ENCODE data around the gene ZSWIM5.
A peak's percentile ranks its signal among the peaks of the same experiment; 100 is the strongest.
"Not testable (repeated sequence)": the region's sequence is repeated elsewhere in the genome, so short reads cannot be mapped to it uniquely, and the experiment has no call there.

The ZSWIM5 gene

DNA sequence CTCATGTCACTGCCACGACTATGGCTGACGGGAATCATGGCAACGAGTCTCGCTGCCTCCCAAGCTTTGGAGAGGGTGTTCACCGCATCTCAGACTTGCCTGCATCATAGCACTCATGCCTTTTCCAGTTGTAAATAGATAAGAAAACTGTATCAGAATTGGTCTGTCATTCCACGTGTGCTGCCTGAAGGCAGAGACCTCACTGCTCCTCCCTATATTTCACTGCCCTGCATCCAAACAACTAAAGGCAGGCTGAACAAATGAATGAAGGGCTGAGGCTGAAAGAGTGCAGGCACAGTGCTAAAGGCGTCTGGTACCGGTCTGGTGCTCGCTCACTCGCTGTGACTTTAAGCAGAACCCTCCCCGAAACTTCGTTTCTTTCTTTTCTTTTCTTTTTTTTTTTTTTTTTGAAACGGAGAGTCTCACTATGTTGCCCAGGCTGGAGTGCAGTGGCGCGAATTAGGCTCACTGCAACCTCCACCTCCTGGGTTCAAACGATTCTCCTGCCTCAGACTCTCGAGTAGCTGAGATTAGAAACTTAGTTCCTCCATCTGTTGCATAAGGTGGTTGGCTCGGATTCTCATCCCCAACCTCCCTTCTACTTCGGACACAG lies 220.6 kb downstream of the ZSWIM5 start:
- Histone ChIP-seq H3K27ac (peak overlapping the region; percentile 69), H3K4me3 (ENCODE audit: low read depth in 1 of 2, low read length in 1 of 2) (peak overlapping the region; percentile 71 to 75), H3K36me3 (no peaks in the 10 kb centered on the region), H3K9me3 (no peaks in the 10 kb centered on the region), H3K4me1 (ENCODE audit: control insufficient read depth in 1 of 2, insufficient read depth in 1 of 2, low read depth in 1 of 2, low read length in 1 of 2) (peaks cover 16 to 18% of the 10 kb centered on the region in 2 experiments), H3K27me3 (no peaks in the 10 kb centered on the region)
- TF ChIP-seq, protein P1, sequence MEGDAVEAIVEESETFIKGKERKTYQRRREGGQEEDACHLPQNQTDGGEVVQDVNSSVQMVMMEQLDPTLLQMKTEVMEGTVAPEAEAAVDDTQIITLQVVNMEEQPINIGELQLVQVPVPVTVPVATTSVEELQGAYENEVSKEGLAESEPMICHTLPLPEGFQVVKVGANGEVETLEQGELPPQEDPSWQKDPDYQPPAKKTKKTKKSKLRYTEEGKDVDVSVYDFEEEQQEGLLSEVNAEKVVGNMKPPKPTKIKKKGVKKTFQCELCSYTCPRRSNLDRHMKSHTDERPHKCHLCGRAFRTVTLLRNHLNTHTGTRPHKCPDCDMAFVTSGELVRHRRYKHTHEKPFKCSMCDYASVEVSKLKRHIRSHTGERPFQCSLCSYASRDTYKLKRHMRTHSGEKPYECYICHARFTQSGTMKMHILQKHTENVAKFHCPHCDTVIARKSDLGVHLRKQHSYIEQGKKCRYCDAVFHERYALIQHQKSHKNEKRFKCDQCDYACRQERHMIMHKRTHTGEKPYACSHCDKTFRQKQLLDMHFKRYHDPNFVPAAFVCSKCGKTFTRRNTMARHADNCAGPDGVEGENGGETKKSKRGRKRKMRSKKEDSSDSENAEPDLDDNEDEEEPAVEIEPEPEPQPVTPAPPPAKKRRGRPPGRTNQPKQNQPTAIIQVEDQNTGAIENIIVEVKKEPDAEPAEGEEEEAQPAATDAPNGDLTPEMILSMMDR (IDR thresholded peaks at IDR 0.05): no peak

DNA sequence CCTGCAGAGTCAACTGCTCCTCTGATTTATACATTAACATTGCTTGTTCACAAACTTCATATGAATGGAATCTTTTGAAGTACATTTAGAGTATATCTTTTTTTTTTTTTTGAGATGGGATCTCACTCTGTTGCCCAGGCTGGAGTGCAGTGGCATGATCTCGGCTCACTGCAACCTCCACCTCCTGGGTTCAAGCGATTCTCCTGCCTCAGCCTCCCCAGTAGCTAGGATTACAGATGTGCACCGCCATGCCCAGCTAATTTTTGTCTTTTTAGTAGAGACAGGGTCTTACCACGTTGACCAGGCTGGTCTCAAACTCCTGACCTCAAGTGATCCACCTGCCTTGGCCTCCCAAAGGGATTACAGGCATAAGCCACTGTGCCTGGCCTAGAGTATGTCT lies 229.0 kb downstream of the ZSWIM5 start:
- H3K4me3 ChIP-seq (ENCODE audit: low read depth in 1 of 2, low read length in 1 of 2); H3K27ac ChIP-seq; H3K36me3 ChIP-seq; H3K4me1 ChIP-seq (ENCODE audit: control insufficient read depth in 1 of 2, insufficient read depth in 1 of 2, low read depth in 1 of 2, low read length in 1 of 2); H3K27me3 ChIP-seq; H3K9me3 ChIP-seq: not testable (repeated sequence)

DNA sequence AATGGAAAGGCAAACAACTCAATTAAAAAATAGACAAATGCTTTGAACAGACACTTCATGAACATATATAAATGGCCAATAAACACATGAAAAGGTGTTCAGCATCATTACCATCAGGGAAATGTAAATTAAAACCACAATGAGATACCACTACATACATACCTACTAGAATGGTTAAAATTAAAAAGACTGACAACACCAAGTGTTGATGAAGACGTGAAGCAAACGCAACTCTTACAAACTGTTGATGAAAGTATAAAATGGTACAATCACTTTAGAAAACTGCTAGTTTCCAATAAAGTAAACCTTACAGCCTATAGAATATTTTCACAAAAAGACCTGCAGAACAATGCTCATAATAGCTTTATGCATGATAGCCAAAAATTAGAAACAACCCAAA lies 230.2 kb downstream of the ZSWIM5 start:
- no peaks in the 10 kb centered on the region for H3K36me3 ChIP-seq
- TF ChIP-seq, protein P1 (IDR thresholded peaks at IDR 0.05): no peak

DNA sequence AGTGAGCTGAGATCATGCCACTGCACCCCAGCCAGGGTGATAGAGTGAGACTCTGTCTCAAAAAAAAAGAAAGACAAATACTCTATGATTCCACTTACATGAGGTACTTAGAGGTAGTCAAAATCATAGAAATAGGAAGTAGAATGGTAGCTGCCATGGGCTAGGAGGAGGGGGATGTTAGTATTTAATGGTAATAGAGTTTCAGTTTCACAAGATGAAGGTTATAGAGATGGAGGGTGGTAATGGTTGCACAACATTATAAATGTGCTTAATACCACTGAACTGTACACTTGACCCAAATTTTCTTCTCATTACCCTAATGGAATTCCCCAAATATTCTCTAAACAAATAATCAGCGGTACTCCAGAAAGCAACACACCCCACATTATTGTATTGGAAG lies 232.8 kb downstream of the ZSWIM5 start:
- H3K36me3 ChIP-seq: no peaks in the 10 kb centered on the region
- no peaks in the 10 kb centered on the region for H3K27me3 ChIP-seq
- no peak overlapping the region for H3K27ac ChIP-seq
- H3K4me3 ChIP-seq (ENCODE audit: low read depth in 1 of 2, low read length in 1 of 2): no peak overlapping the region
- TF ChIP-seq, protein P1 (IDR thresholded peaks at IDR 0.05): no peak
- no peaks in the 10 kb centered on the region for H3K4me1 ChIP-seq (ENCODE audit: control insufficient read depth in 1 of 2, insufficient read depth in 1 of 2, low read depth in 1 of 2, low read length in 1 of 2)
- H3K9me3 ChIP-seq: no peaks in the 10 kb centered on the region

More for the DNA sequence above, 230.2 kb downstream of the ZSWIM5 start:
- no peak overlapping the region for H3K27ac ChIP-seq
- no peak overlapping the region for H3K4me3 ChIP-seq (ENCODE audit: low read depth in 1 of 2, low read length in 1 of 2)
- H3K9me3 ChIP-seq: no peaks in the 10 kb centered on the region
- H3K4me1 ChIP-seq (ENCODE audit: control insufficient read depth in 1 of 2, insufficient read depth in 1 of 2, low read depth in 1 of 2, low read length in 1 of 2): no peaks in the 10 kb centered on the region
- no peaks in the 10 kb centered on the region for H3K27me3 ChIP-seq

DNA sequence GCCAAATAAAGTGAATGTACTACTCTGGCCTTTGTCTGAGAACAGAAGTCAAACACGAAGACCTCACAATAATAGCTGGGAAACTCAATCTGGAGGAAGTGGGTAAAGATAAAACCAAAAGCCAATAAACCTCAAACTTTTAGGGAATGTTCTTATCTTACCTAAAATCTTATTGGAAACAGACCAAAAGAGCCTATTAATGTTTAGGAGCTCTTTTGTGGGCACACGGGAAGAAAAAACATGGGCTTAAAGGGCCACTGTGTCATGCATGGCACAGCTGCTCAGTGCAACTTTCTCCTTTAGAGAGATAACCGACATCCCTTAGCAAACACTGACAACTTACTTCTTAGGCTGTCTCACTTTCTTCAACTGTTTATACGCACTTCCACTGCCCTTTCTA lies 236.1 kb downstream of the ZSWIM5 start:
- Histone ChIP-seq H3K27me3 (no peaks in the 10 kb centered on the region), H3K36me3 (no peaks in the 10 kb centered on the region), H3K4me1 (ENCODE audit: control insufficient read depth in 1 of 2, insufficient read depth in 1 of 2, low read depth in 1 of 2, low read length in 1 of 2) (no peaks in the 10 kb centered on the region), H3K4me3 (ENCODE audit: low read depth in 1 of 2, low read length in 1 of 2) (no peak overlapping the region), H3K9me3 (no peaks in the 10 kb centered on the region), H3K27ac (no peak overlapping the region)
- TF ChIP-seq, protein P1 (IDR thresholded peaks at IDR 0.05): no peak

Measured in neutrophil (primary cell).